Measurements from ENCODE around the gene RND3.

Gene RND3

GRCh38 chr2:150494234-150494945 lies 6.9 kb upstream of the RND3 start:
- 100% methylated on average over 3 of the region's 4 CpGs for WGBS (ENCODE audit: insufficient coverage)
- no peaks in the 10 kb centered on the region for H3K9me3 ChIP-seq (ENCODE audit: control extremely low read depth in 1 of 5, control insufficient read depth in 4 of 5, insufficient read depth in 2 of 5, low read depth in 1 of 5, low read length in 4 of 5)
- H3K4me1 ChIP-seq (ENCODE audit: control extremely low read depth in 1 of 4, control insufficient read depth in 4 of 4, insufficient read depth in 4 of 4, low read length in 3 of 4) = no peaks in the 10 kb centered on the region
- H3K4me3 ChIP-seq (ENCODE audit: control insufficient read depth in 1 of 7, extremely low read depth in 1 of 7, insufficient read depth in 4 of 7, low read depth in 2 of 7, low read length in 6 of 7) = no peak overlapping the region
- DNase-seq = no peak
- ChIA-PET POLR2A (interaction anchor here (0.5 kb wide), 1 partner anchor 666 kb away, joined by 4 read pairs; no protein-coding TSS in a partner anchor), CTCF (no interaction called here)
- H3K36me3 ChIP-seq (ENCODE audit: control insufficient read depth in 4 of 4, insufficient read depth in 4 of 4, low read length in 3 of 4) = no peaks in the 10 kb centered on the region
- H3K27me3 ChIP-seq (replicated peaks in 2 of 5; ENCODE audit: control insufficient read depth in 4 of 5, insufficient read depth in 5 of 5, low read length in 4 of 5) = peaks cover 0 to 17% (median 4%) of the 10 kb centered on the region in 5 experiments
- no peak overlapping the region for H3K27ac ChIP-seq (ENCODE audit: insufficient read depth in 1 of 2, low read depth in 1 of 2, low read length in 2 of 2, poor library complexity in 1 of 2, severe bottlenecking in 2 of 2)

GRCh38 chr2:150491943-150492342 lies 4.5 kb upstream of the RND3 start:
- POLR2A ChIA-PET = no interaction called here
- no peaks in the 10 kb centered on the region for H3K9me3 ChIP-seq (ENCODE audit: control extremely low read depth in 1 of 5, control insufficient read depth in 4 of 5, insufficient read depth in 2 of 5, low read depth in 1 of 5, low read length in 4 of 5)
- no peak for DNase-seq
- no peak overlapping the region for H3K27ac ChIP-seq (ENCODE audit: insufficient read depth in 1 of 2, low read depth in 1 of 2, low read length in 2 of 2, poor library complexity in 1 of 2, severe bottlenecking in 2 of 2)
- no peak overlapping the region for H3K4me3 ChIP-seq (ENCODE audit: control insufficient read depth in 1 of 7, extremely low read depth in 1 of 7, insufficient read depth in 4 of 7, low read depth in 2 of 7, low read length in 6 of 7)
- no peaks in the 10 kb centered on the region for H3K36me3 ChIP-seq (ENCODE audit: control insufficient read depth in 4 of 4, insufficient read depth in 4 of 4, low read length in 3 of 4)
- 75% methylated on average over 1 of the region's 2 CpGs for WGBS (ENCODE audit: insufficient coverage)
- CTCF ChIA-PET = no interaction called here
- peaks cover 0 to 6% (median 3%) of the 10 kb centered on the region in 4 experiments for H3K4me1 ChIP-seq (ENCODE audit: control extremely low read depth in 1 of 4, control insufficient read depth in 4 of 4, insufficient read depth in 4 of 4, low read length in 3 of 4)
- H3K27me3 ChIP-seq (replicated peaks in 2 of 5; ENCODE audit: control insufficient read depth in 4 of 5, insufficient read depth in 5 of 5, low read length in 4 of 5) = peaks cover 3 to 37% (median 5%) of the 10 kb centered on the region in 5 experiments

GRCh38 chr2:150491430-150491829 lies 4.0 kb upstream of the RND3 start:
- no peak overlapping the region for H3K27ac ChIP-seq (ENCODE audit: insufficient read depth in 1 of 2, low read depth in 1 of 2, low read length in 2 of 2, poor library complexity in 1 of 2, severe bottlenecking in 2 of 2)
- no peak for DNase-seq
- no peaks in the 10 kb centered on the region for H3K36me3 ChIP-seq (ENCODE audit: control insufficient read depth in 4 of 4, insufficient read depth in 4 of 4, low read length in 3 of 4)
- 100% methylated on average over 1 of the region's 2 CpGs for WGBS (ENCODE audit: insufficient coverage)
- CTCF ChIA-PET = no interaction called here
- POLR2A ChIA-PET = no interaction called here
- H3K4me3 ChIP-seq (ENCODE audit: control insufficient read depth in 1 of 7, extremely low read depth in 1 of 7, insufficient read depth in 4 of 7, low read depth in 2 of 7, low read length in 6 of 7) = no peak overlapping the region
- H3K27me3 ChIP-seq (replicated peaks in 2 of 5; ENCODE audit: control insufficient read depth in 4 of 5, insufficient read depth in 5 of 5, low read length in 4 of 5) = peaks cover 4 to 42% (median 9%) of the 10 kb centered on the region in 5 experiments
- no peaks in the 10 kb centered on the region for H3K9me3 ChIP-seq (ENCODE audit: control extremely low read depth in 1 of 5, control insufficient read depth in 4 of 5, insufficient read depth in 2 of 5, low read depth in 1 of 5, low read length in 4 of 5)
- H3K4me1 ChIP-seq (ENCODE audit: control extremely low read depth in 1 of 4, control insufficient read depth in 4 of 4, insufficient read depth in 4 of 4, low read length in 3 of 4) = peaks cover 0 to 11% (median 6%) of the 10 kb centered on the region in 4 experiments

GRCh38 chr2:150490466-150490865 lies 3.0 kb upstream of the RND3 start:
- ChIA-PET POLR2A (no interaction called here), CTCF (no interaction called here)
- peaks cover 0 to 21% (median 11%) of the 10 kb centered on the region in 4 experiments for H3K4me1 ChIP-seq (ENCODE audit: control extremely low read depth in 1 of 4, control insufficient read depth in 4 of 4, insufficient read depth in 4 of 4, low read length in 3 of 4)
- 75% methylated on average over 4 of the region's 6 CpGs for WGBS (ENCODE audit: insufficient coverage)
- H3K27ac ChIP-seq (ENCODE audit: insufficient read depth in 1 of 2, low read depth in 1 of 2, low read length in 2 of 2, poor library complexity in 1 of 2, severe bottlenecking in 2 of 2) = no peak overlapping the region
- no peaks in the 10 kb centered on the region for H3K9me3 ChIP-seq (ENCODE audit: control extremely low read depth in 1 of 5, control insufficient read depth in 4 of 5, insufficient read depth in 2 of 5, low read depth in 1 of 5, low read length in 4 of 5)
- H3K4me3 ChIP-seq (ENCODE audit: control insufficient read depth in 1 of 7, extremely low read depth in 1 of 7, insufficient read depth in 4 of 7, low read depth in 2 of 7, low read length in 6 of 7) = no peak overlapping the region
- peaks cover 4 to 52% (median 13%) of the 10 kb centered on the region in 5 experiments for H3K27me3 ChIP-seq (replicated peaks in 2 of 5; ENCODE audit: control insufficient read depth in 4 of 5, insufficient read depth in 5 of 5, low read length in 4 of 5)
- no peak for DNase-seq
- H3K36me3 ChIP-seq (ENCODE audit: control insufficient read depth in 4 of 4, insufficient read depth in 4 of 4, low read length in 3 of 4) = no peaks in the 10 kb centered on the region

- H3K27me3 ChIP-seq (replicated peaks in 2 of 5; ENCODE audit: control insufficient read depth in 4 of 5, insufficient read depth in 5 of 5, low read length in 4 of 5) = peaks cover 15 to 76% (median 19%) of the 10 kb centered on the region in 5 experiments
- peaks cover 0 to 28% (median 14%) of the 10 kb centered on the region in 4 experiments for H3K4me1 ChIP-seq (ENCODE audit: control extremely low read depth in 1 of 4, control insufficient read depth in 4 of 4, insufficient read depth in 4 of 4, low read length in 3 of 4)
- H3K36me3 ChIP-seq (ENCODE audit: control insufficient read depth in 4 of 4, insufficient read depth in 4 of 4, low read length in 3 of 4) = no peaks in the 10 kb centered on the region
- H3K27ac ChIP-seq (ENCODE audit: insufficient read depth in 1 of 2, low read depth in 1 of 2, low read length in 2 of 2, poor library complexity in 1 of 2, severe bottlenecking in 2 of 2) = no peak overlapping the region
- peak in 2 of 3 donors; percentile 57 to 63 for DNase-seq
- H3K4me3 ChIP-seq (ENCODE audit: control insufficient read depth in 1 of 7, extremely low read depth in 1 of 7, insufficient read depth in 4 of 7, low read depth in 2 of 7, low read length in 6 of 7) = peak overlapping the region in 6 of 7 experiments; percentile 26 to 76 (median 64)
- WGBS (ENCODE audit: insufficient coverage) = 3% methylated on average over 16 of the region's 45 CpGs
- ChIA-PET CTCF (interaction anchor here (0.6 kb wide), 1 partner anchor 66 kb away, joined by 3 read pairs; no protein-coding TSS in a partner anchor), POLR2A (no interaction called here)
- no peaks in the 10 kb centered on the region for H3K9me3 ChIP-seq (ENCODE audit: control extremely low read depth in 1 of 5, control insufficient read depth in 4 of 5, insufficient read depth in 2 of 5, low read depth in 1 of 5, low read length in 4 of 5)
Observed at GRCh38 chr2:150486539-150487484, 655 bp downstream of the RND3 start.

GRCh38 chr2:150485871-150486538 lies 1.5 kb downstream of the RND3 start:
- under 1% methylated on average over 52 of the region's 62 CpGs for WGBS (ENCODE audit: insufficient coverage)
- Histone ChIP-seq H3K4me1 (ENCODE audit: control extremely low read depth in 1 of 4, control insufficient read depth in 4 of 4, insufficient read depth in 4 of 4, low read length in 3 of 4) (peaks cover 0 to 28% (median 14%) of the 10 kb centered on the region in 4 experiments), H3K9me3 (ENCODE audit: control extremely low read depth in 1 of 5, control insufficient read depth in 4 of 5, insufficient read depth in 2 of 5, low read depth in 1 of 5, low read length in 4 of 5) (no peaks in the 10 kb centered on the region)

More at GRCh38 chr2:150485871-150486538, 1.5 kb downstream of the RND3 start:
- peak overlapping the region in 6 of 7 experiments; percentile 26 to 76 (median 56) for H3K4me3 ChIP-seq (ENCODE audit: control insufficient read depth in 1 of 7, extremely low read depth in 1 of 7, insufficient read depth in 4 of 7, low read depth in 2 of 7, low read length in 6 of 7)
- peaks cover 18 to 73% (median 22%) of the 10 kb centered on the region in 5 experiments for H3K27me3 ChIP-seq (replicated peaks in 2 of 5; ENCODE audit: control insufficient read depth in 4 of 5, insufficient read depth in 5 of 5, low read length in 4 of 5)
- ChIA-PET CTCF (no interaction called here), POLR2A (no interaction called here)
- H3K36me3 ChIP-seq (ENCODE audit: control insufficient read depth in 4 of 4, insufficient read depth in 4 of 4, low read length in 3 of 4) = no peaks in the 10 kb centered on the region
- DNase-seq = peak in 2 of 3 donors; percentile 5 to 26
- H3K27ac ChIP-seq (ENCODE audit: insufficient read depth in 1 of 2, low read depth in 1 of 2, low read length in 2 of 2, poor library complexity in 1 of 2, severe bottlenecking in 2 of 2) = no peak overlapping the region
